CD14-positive monocyte (primary cell): ENCODE results near the gene ISM2. TPM values are rescaled to one million over a fixed set of nuclear protein-coding genes. Genes with fewer than 3 reads are reported as not detected.

Experiments
- DNase-seq, 3 donors: peaks; one replicate each; pipeline ENCODE4 v3.0.0-alpha.2; 2011 to 2022
- H2AFZ ChIP-seq: 2 replicates; pipeline ENCODE4 v1.6.0; 2012; ENCODE audit warnings: mild to moderate bottlenecking, low read depth, low read length, inconsistent platforms; ENCODE audit not compliant: insufficient read depth, poor library complexity, severe bottlenecking
- H3K27ac ChIP-seq, 2 donors: 1 replicate in 1 of 2; 2 replicates in 1 of 2; pipeline ENCODE4 v1.5.1; 2012 to 2013; ENCODE audit warnings: low read length in 2 of 2, control low read depth in 1 of 2, inconsistent platforms in 1 of 2, low read depth in 1 of 2, mild to moderate bottlenecking in 1 of 2
- H3K27me3 ChIP-seq, 2 donors: one replicate each; pipeline versions ENCODE4 v1.6.0 to v1.6.1; 2011 to 2013; ENCODE audit warnings: low read length in 2 of 2; ENCODE audit not compliant: control insufficient read depth in 2 of 2, insufficient read depth in 2 of 2
- H3K36me3 ChIP-seq, 2 donors: replicated peaks in 1 of 2; 1 replicate in 1 of 2; 2 replicates in 1 of 2; pipeline versions ENCODE4 v1.5.1 to v1.6.1; 2012 to 2013; ENCODE audit warnings: low read length in 2 of 2, control low read depth in 1 of 2, inconsistent platforms in 1 of 2, mild to moderate bottlenecking in 1 of 2; ENCODE audit not compliant: insufficient read depth in 2 of 2, control insufficient read depth in 1 of 2
- H3K4me1 ChIP-seq, 2 donors: 1 replicate in 1 of 2; 2 replicates in 1 of 2; pipeline versions ENCODE4 v1.5.1 to v1.6.1; 2012 to 2013; ENCODE audit warnings: low read length in 2 of 2, control low read depth in 1 of 2, inconsistent platforms in 1 of 2, mild to moderate bottlenecking in 1 of 2, moderate library complexity in 1 of 2; ENCODE audit not compliant: insufficient read depth in 2 of 2, control insufficient read depth in 1 of 2
- H3K4me2 ChIP-seq: replicated peaks from 2 replicates; pipeline ENCODE3; 2012; ENCODE audit warnings: low read length, moderate library complexity, mild to moderate bottlenecking; ENCODE audit not compliant: poor library complexity, severe bottlenecking; ENCODE audit errors: extremely low read depth
- H3K4me3 ChIP-seq, 3 experiments: fragments of 200-600 bp in 1 of 3; sonication (generic) in 1 of 3; replicated peaks in 1 of 3; 1 replicate in 2 of 3; 2 replicates in 1 of 3; pipeline ENCODE4 v1.5.1; 2011 to 2013; ENCODE audit warnings: low read length in 3 of 3, mild to moderate bottlenecking in 3 of 3, control low read depth in 2 of 3, low read depth in 2 of 3, inconsistent platforms in 1 of 3, moderate library complexity in 1 of 3
- H3K79me2 ChIP-seq: 2 replicates; pipeline ENCODE4 v1.6.0; 2012; ENCODE audit warnings: mild to moderate bottlenecking, control low read depth, inconsistent platforms, low read length, moderate library complexity; ENCODE audit not compliant: insufficient read depth
- H3K9ac ChIP-seq: 2 replicates; pipeline ENCODE4 v1.6.0; 2017; ENCODE audit warnings: low read length, mild to moderate bottlenecking; ENCODE audit not compliant: insufficient read depth, poor library complexity, severe bottlenecking
- H3K9me3 ChIP-seq, 2 donors: replicated peaks in 1 of 2; 1 replicate in 1 of 2; 2 replicates in 1 of 2; pipeline versions ENCODE4 v1.5.1 to v1.6.1; 2012 to 2013; ENCODE audit warnings: low read length in 2 of 2, control low read depth in 1 of 2; ENCODE audit not compliant: control insufficient read depth in 1 of 2, insufficient read depth in 1 of 2
- H4K20me1 ChIP-seq: 2 replicates; pipeline ENCODE4 v1.6.0; 2012; ENCODE audit warnings: mild to moderate bottlenecking, low read length, control low read depth, moderate library complexity; ENCODE audit not compliant: insufficient read depth
- H3K27ac Mint-ChIP-seq, 7 donors: one replicate each; pipeline ENCODE4 v1.8.0; 2020; ENCODE audit warnings: mild to moderate bottlenecking in 7 of 7, mixed read lengths in 7 of 7, moderate library complexity in 6 of 7, inconsistent platforms in 2 of 7
- H3K27me3 Mint-ChIP-seq, 3 donors: one replicate each; pipeline ENCODE4 v1.8.0; 2021 to 2022; ENCODE audit warnings: low read depth in 3 of 3, mild to moderate bottlenecking in 3 of 3, mixed read lengths in 3 of 3, moderate library complexity in 3 of 3, inconsistent platforms in 1 of 3
- H3K36me3 Mint-ChIP-seq, 2 donors: one replicate each; pipeline ENCODE4 v1.8.0; 2020; ENCODE audit warnings: mixed read lengths in 2 of 2, inconsistent platforms in 1 of 2, mild to moderate bottlenecking in 1 of 2
- H3K4me1 Mint-ChIP-seq: one replicate; pipeline ENCODE4 v1.8.0; 2020; ENCODE audit warnings: mild to moderate bottlenecking, mixed read lengths
- H3K4me3 Mint-ChIP-seq, 2 donors: one replicate each; pipeline ENCODE4 v1.8.0; 2020; ENCODE audit warnings: mild to moderate bottlenecking in 2 of 2, mixed read lengths in 2 of 2, moderate library complexity in 1 of 2
- H3K9me3 Mint-ChIP-seq, 7 donors: one replicate each; pipeline ENCODE4 v1.8.0; 2020 to 2022; ENCODE audit warnings: mixed read lengths in 7 of 7, mild to moderate bottlenecking in 6 of 7, moderate library complexity in 6 of 7, inconsistent platforms in 2 of 7
- WGBS: methylation state at CpG from one replicate; pipeline ENCODE4 v1.1.5; 2013; ENCODE audit warnings: missing lambda C conversion rate; ENCODE audit not compliant: insufficient coverage; 5-methylcytosine and 5-hydroxymethylcytosine counted together
- intact Hi-C, 2 donors: fragments of 100-400 bp; cut with micrococcal nuclease; formaldehyde crosslinking; loops; one replicate each; pipeline versions ENCODE4 v1.15.0 to v1.15.1; 2023
- polyA plus RNA-seq, 3 donors: library from polyadenylated mRNA; depleted of rRNA in 1 of 3; unstranded in 2 of 3; stranded (reverse) in 1 of 3; fragments of 300-500 nt in 2 of 3; fragments of >200 nt in 1 of 3; fragmentation: Illumina TruSeq in 2 of 3; gene quantifications; 1 replicate in 2 of 3; 2 replicates in 1 of 3; pipeline ENCODE4 v1.2.3, GENCODE V29; 2012 to 2021
- TF ChIP-seq, protein P1 (sequence below): fragments of 200-600 bp; IDR thresholded peaks from one replicate; pipeline ENCODE4 v1.8.0; 2022; ENCODE audit warnings: antibody characterized with exemption, mild to moderate bottlenecking

ISM2 gene
- polyA plus RNA-seq, 3 donors: not detected

- TF ChIP-seq, protein P1, sequence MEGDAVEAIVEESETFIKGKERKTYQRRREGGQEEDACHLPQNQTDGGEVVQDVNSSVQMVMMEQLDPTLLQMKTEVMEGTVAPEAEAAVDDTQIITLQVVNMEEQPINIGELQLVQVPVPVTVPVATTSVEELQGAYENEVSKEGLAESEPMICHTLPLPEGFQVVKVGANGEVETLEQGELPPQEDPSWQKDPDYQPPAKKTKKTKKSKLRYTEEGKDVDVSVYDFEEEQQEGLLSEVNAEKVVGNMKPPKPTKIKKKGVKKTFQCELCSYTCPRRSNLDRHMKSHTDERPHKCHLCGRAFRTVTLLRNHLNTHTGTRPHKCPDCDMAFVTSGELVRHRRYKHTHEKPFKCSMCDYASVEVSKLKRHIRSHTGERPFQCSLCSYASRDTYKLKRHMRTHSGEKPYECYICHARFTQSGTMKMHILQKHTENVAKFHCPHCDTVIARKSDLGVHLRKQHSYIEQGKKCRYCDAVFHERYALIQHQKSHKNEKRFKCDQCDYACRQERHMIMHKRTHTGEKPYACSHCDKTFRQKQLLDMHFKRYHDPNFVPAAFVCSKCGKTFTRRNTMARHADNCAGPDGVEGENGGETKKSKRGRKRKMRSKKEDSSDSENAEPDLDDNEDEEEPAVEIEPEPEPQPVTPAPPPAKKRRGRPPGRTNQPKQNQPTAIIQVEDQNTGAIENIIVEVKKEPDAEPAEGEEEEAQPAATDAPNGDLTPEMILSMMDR: no peak
- Histone ChIP-seq H2AFZ (no peak overlapping the region), H3K4me2 (no peak overlapping the region), H3K27ac (no peak overlapping the region), H3K4me1 (peaks cover 0 to 3% of the 10 kb centered on the region in 2 donors), H3K9ac (no peak overlapping the region), H3K27me3 (no peaks in the 10 kb centered on the region), H3K36me3 (no peaks in the 10 kb centered on the region), H3K79me2 (no peaks in the 10 kb centered on the region), H3K4me3 (no peak overlapping the region), H4K20me1 (no peaks in the 10 kb centered on the region), H3K9me3 (no peaks in the 10 kb centered on the region)
- WGBS: 17% methylated on average over 1 of the region's 1 CpG
- Mint-ChIP-seq H3K4me3 (no peak overlapping the region), H3K27me3 (peaks cover 0 to 3% (median 3%) of the 10 kb centered on the region in 3 donors), H3K4me1 (peaks cover 2% of the 10 kb centered on the region), H3K9me3 (peaks cover 0 to 1% (median 0%) of the 10 kb centered on the region in 7 donors), H3K36me3 (no peaks in the 10 kb centered on the region), H3K27ac (peak overlapping the region in 1 of 7 donors; percentile 24)
- intact Hi-C loops: no loop called here
- peak in 1 of 3 donors; percentile 9 for DNase-seq
Measured at GRCh38 chr14:77478796-77479195, 19.8 kb downstream of the ISM2 start.

- Histone ChIP-seq H3K4me1 (peaks cover 0 to 3% of the 10 kb centered on the region in 2 donors), H3K4me2 (no peak overlapping the region), H3K9me3 (no peaks in the 10 kb centered on the region), H3K79me2 (no peaks in the 10 kb centered on the region), H4K20me1 (no peaks in the 10 kb centered on the region), H3K36me3 (no peaks in the 10 kb centered on the region), H3K9ac (no peak overlapping the region), H3K27ac (no peak overlapping the region), H3K4me3 (no peak overlapping the region), H3K27me3 (no peaks in the 10 kb centered on the region), H2AFZ (no peak overlapping the region)
- Mint-ChIP-seq H3K4me3 (no peak overlapping the region), H3K9me3 (peaks cover 0 to 1% (median 0%) of the 10 kb centered on the region in 7 donors), H3K27ac (no peak overlapping the region), H3K36me3 (no peaks in the 10 kb centered on the region), H3K4me1 (peaks cover 2% of the 10 kb centered on the region), H3K27me3 (peaks cover 2 to 3% (median 3%) of the 10 kb centered on the region in 3 donors)
- DNase-seq: no peak
- TF ChIP-seq, protein P1: no peak
- intact Hi-C loops: no loop called here
- WGBS: 100% methylated on average over 1 of the region's 5 CpGs
Measured at GRCh38 chr14:77478029-77478428, 20.6 kb downstream of the ISM2 start.
